NCI-H1930 (cell line): ENCODE results near the gene NPHS1.
A peak's percentile ranks its signal among the peaks of the same experiment; 100 is the strongest.
"Not testable (repeated sequence)": the region's sequence is repeated elsewhere in the genome, so short reads cannot be mapped to it uniquely, and the experiment has no call there.

Experiments used
- DNase-seq, 2 experiments: peaks; one replicate each; lab custom pipeline; 2025; lab: John Stamatoyannopoulos, UW

Gene NPHS1

GRCh38 chr19:35848919-35849505, 3.3 kb downstream of the NPHS1 start:
- no peak for DNase-seq

- DNase-seq, result no peak
Observed at GRCh38 chr19:35848486-35848885, 3.8 kb downstream of the NPHS1 start.

- DNase-seq, result no peak
Observed at GRCh38 chr19:35847911-35848310, 4.4 kb downstream of the NPHS1 start.

GRCh38 chr19:35846038-35846668, 6.2 kb downstream of the NPHS1 start:
- DNase-seq, result peak in 1 of 2 experiments; percentile 17

- peak; percentile 27 to 59 for DNase-seq
Observed at GRCh38 chr19:35845215-35846037, 6.9 kb downstream of the NPHS1 start.

- no peak for DNase-seq
Observed at GRCh38 chr19:35844482-35845214, 7.7 kb downstream of the NPHS1 start.

GRCh38 chr19:35843676-35844481, 8.4 kb downstream of the NPHS1 start:
- DNase-seq, result no peak

- DNase-seq, result no peak
Observed at GRCh38 chr19:35842666-35843272, 9.5 kb downstream of the NPHS1 start.

- DNase-seq, result no peak
Observed at GRCh38 chr19:35841961-35842595, 10.2 kb downstream of the NPHS1 start.

- DNase-seq, result not testable (repeated sequence)
Observed at GRCh38 chr19:35836096-35836495, 16.2 kb downstream of the NPHS1 start.

- no peak for DNase-seq
Observed at GRCh38 chr19:35833972-35834371, 18.3 kb downstream of the NPHS1 start.

GRCh38 chr19:35832054-35832453, 20.2 kb downstream of the NPHS1 start:
- DNase-seq, result no peak

- DNase-seq, result no peak
Observed at GRCh38 chr19:35830986-35831385, 21.3 kb downstream of the NPHS1 start.

GRCh38 chr19:35828692-35829301, 23.5 kb downstream of the NPHS1 start:
- DNase-seq, result no peak

- no peak for DNase-seq
Observed at GRCh38 chr19:35824150-35824549, 28.2 kb downstream of the NPHS1 start.

GRCh38 chr19:35822579-35822978, 29.7 kb downstream of the NPHS1 start:
- DNase-seq, result no peak

GRCh38 chr19:35818445-35818844, 33.9 kb downstream of the NPHS1 start:
- DNase-seq, result no peak

- DNase-seq, result no peak
Observed at GRCh38 chr19:35816846-35817245, 35.5 kb downstream of the NPHS1 start.

- DNase-seq, result no peak
Observed at GRCh38 chr19:35816262-35816661, 36.0 kb downstream of the NPHS1 start.
